WTC11 (cell line): ENCODE data around the gene OTOS. TPM values are rescaled to one million over a fixed set of nuclear protein-coding genes. Genes with fewer than 3 reads are reported as not detected.

Experiments
- ATAC-seq: fragments of 200-7000 bp; cut with Tn5 transposase; 2 replicates; pipeline ENCODE4 v1.10.0; 2021; ENCODE audit warnings: mild to moderate bottlenecking, moderate library complexity
- CTCF ChIA-PET: fragments of 300-600 bp; sonication (Branson Sonifier 250); formaldehyde crosslinking; loops from one replicate; lab custom pipeline; 2021; ENCODE audit warnings: antibody characterized with exemption; lab: Charles Lee
- POLR2A ChIA-PET: fragments of 350-600 bp; sonication (Branson Sonifier 250); formaldehyde crosslinking; loops from one replicate; lab custom pipeline; 2021; ENCODE audit warnings: antibody characterized with exemption; lab: Charles Lee
- DNase-seq: peaks from one replicate; pipeline ENCODE4 v3.0.0; 2021; ENCODE audit warnings: low spot score
- H3K27ac Mint-ChIP-seq: 2 replicates; pipeline ENCODE4 v1.8.0; 2021; ENCODE audit warnings: mixed read lengths
- H3K27me3 Mint-ChIP-seq: 2 replicates; pipeline ENCODE4 v1.8.0; 2021; ENCODE audit warnings: low read depth, mild to moderate bottlenecking, moderate library complexity, mixed read lengths
- H3K36me3 Mint-ChIP-seq: 2 replicates; pipeline ENCODE4 v1.8.0; 2021; ENCODE audit warnings: mixed read lengths
- H3K4me1 Mint-ChIP-seq: 2 replicates; pipeline ENCODE4 v1.8.0; 2022; ENCODE audit warnings: mixed read lengths
- H3K4me3 Mint-ChIP-seq: 2 replicates; pipeline ENCODE4 v1.8.0; 2021; ENCODE audit warnings: mild to moderate bottlenecking, moderate library complexity, mixed read lengths
- H3K9me3 Mint-ChIP-seq: 2 replicates; pipeline ENCODE4 v1.8.0; 2021; ENCODE audit warnings: mixed read lengths
- ETV6 ChIP-seq: sonication (generic); formaldehyde crosslinking; IDR thresholded peaks from 2 replicates; pipeline ENCODE4 v1.8.1; 2022; ENCODE audit warnings: mild to moderate bottlenecking, missing genetic modification reagents
- HMGA2 ChIP-seq: fragments of 250-450 bp; sonication (Bioruptor Pico); IDR thresholded peaks from 2 replicates; pipeline ENCODE4 v1.4.0; 2021; ENCODE audit warnings: mild to moderate bottlenecking, moderate library complexity
- MXD4 ChIP-seq: fragments of 250-450 bp; sonication (Bioruptor Pico); IDR thresholded peaks from 2 replicates; pipeline ENCODE4 v1.8.0; 2021; ENCODE audit warnings: mild to moderate bottlenecking, moderate library complexity, borderline replicate concordance
- ZNF232 ChIP-seq: sonication (generic); formaldehyde crosslinking; IDR thresholded peaks from 2 replicates; pipeline ENCODE4 v1.8.0; 2022; ENCODE audit warnings: mild to moderate bottlenecking, missing genetic modification reagents
- ZNF317 ChIP-seq: sonication (generic); formaldehyde crosslinking; IDR thresholded peaks from 2 replicates; pipeline ENCODE4 v1.8.1; 2023; ENCODE audit warnings: low read depth, mild to moderate bottlenecking, moderate library complexity, missing genetic modification reagents, borderline replicate concordance
- ZNF396 ChIP-seq: fragments of 250-450 bp; sonication (Bioruptor Pico); IDR thresholded peaks from 2 replicates; pipeline ENCODE4 v1.8.0; 2021; ENCODE audit warnings: mild to moderate bottlenecking, moderate library complexity, borderline replicate concordance
- total RNA-seq: library from RNA; stranded (reverse); gene quantifications from 3 replicates; pipeline ENCODE4 v1.2.3, GENCODE V29; 2021
- TF ChIP-seq, protein P1 (sequence below): fragments of 250-450 bp; sonication (Bioruptor Pico); IDR thresholded peaks from 2 replicates; pipeline ENCODE4 v1.9.0; 2021; ENCODE audit warnings: mild to moderate bottlenecking
- TF ChIP-seq, protein P2 (sequence below): sonication (generic); formaldehyde crosslinking; IDR thresholded peaks from 2 replicates; pipeline ENCODE4 v1.8.1; 2022; ENCODE audit warnings: mild to moderate bottlenecking, missing genetic modification reagents, moderate library complexity, borderline replicate concordance
- TF ChIP-seq, protein P3 (sequence below): sonication (generic); formaldehyde crosslinking; IDR thresholded peaks from 2 replicates; pipeline ENCODE4 v1.8.1; 2022; ENCODE audit warnings: low read depth, mild to moderate bottlenecking, moderate library complexity, missing genetic modification reagents, borderline replicate concordance
- TF ChIP-seq, protein P4 (sequence below): fragments of 250-450 bp; sonication (Bioruptor Pico); IDR thresholded peaks from 2 replicates; pipeline ENCODE4 v1.8.0; 2021; ENCODE audit warnings: mild to moderate bottlenecking
- TF ChIP-seq, protein P5 (sequence below): sonication (generic); formaldehyde crosslinking; IDR thresholded peaks from 2 replicates; pipeline ENCODE4 v1.8.1; 2023; ENCODE audit warnings: mild to moderate bottlenecking, missing genetic modification reagents
- TF ChIP-seq, protein P6 (sequence below): sonication (generic); formaldehyde crosslinking; conservative IDR thresholded peaks from 2 replicates; pipeline ENCODE4 v1.8.1; 2022; ENCODE audit warnings: mild to moderate bottlenecking, missing genetic modification reagents
- TF ChIP-seq, protein P7 (sequence below): fragments of 250-450 bp; sonication (Bioruptor Pico); IDR thresholded peaks from 2 replicates; pipeline ENCODE4 v1.9.0; 2021; ENCODE audit warnings: mild to moderate bottlenecking, borderline replicate concordance
- TF ChIP-seq, protein P8 (sequence below): sonication (generic); formaldehyde crosslinking; IDR thresholded peaks from 2 replicates; pipeline ENCODE4 v1.8.0; 2023; ENCODE audit warnings: missing genetic modification reagents, mild to moderate bottlenecking, borderline replicate concordance

Gene OTOS
- total RNA-seq, 1 experiment from 2014 or later = not detected

DNA sequence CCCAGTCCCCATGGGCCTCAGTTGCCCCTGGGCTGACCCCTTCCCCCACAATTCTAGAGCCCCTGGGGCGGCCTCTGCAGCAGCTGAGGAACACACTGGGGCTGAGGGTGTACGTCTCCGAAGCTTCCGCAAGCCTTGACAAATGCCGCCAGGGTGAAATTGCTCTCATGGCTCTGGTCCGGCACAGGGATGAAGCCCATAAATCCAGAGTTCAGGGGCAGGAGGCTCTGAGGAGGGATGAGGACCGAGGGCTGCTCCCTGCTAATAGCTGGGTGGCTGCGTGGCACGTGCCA is 27.1 kb upstream of the OTOS start:
- Mint-ChIP-seq H3K27me3 (0 out of 2 replicates have a peak, but pooled peaks cover 4% of the 10 kb centered on the region), H3K36me3 (peaks cover 2% of the 10 kb centered on the region; the same call in 1 of the 2 replicates), H3K4me3 (no peak overlapping the region), H3K9me3 (peaks cover 22% of the 10 kb centered on the region), H3K27ac (no peak overlapping the region), H3K4me1 (no peaks in the 10 kb centered on the region)
- DNase-seq = no peak
- ATAC-seq = no peak
- ChIA-PET POLR2A (no interaction called here), CTCF (interaction anchor here (1.5 kb wide), 1 partner anchor 17 kb away, joined by 3 read pairs; no protein-coding TSS in a partner anchor)
- no peak for TF ChIP-seq ETV6 (CRISPR knock-in tag)
- TF ChIP-seq MXD4 (CRISPR knock-in tag) = no peak
- TF ChIP-seq, protein P1, sequence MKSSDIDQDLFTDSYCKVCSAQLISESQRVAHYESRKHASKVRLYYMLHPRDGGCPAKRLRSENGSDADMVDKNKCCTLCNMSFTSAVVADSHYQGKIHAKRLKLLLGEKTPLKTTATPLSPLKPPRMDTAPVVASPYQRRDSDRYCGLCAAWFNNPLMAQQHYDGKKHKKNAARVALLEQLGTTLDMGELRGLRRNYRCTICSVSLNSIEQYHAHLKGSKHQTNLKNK (CRISPR knock-in tag) = no peak
- TF ChIP-seq, protein P2, sequence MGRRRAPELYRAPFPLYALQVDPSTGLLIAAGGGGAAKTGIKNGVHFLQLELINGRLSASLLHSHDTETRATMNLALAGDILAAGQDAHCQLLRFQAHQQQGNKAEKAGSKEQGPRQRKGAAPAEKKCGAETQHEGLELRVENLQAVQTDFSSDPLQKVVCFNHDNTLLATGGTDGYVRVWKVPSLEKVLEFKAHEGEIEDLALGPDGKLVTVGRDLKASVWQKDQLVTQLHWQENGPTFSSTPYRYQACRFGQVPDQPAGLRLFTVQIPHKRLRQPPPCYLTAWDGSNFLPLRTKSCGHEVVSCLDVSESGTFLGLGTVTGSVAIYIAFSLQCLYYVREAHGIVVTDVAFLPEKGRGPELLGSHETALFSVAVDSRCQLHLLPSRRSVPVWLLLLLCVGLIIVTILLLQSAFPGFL = no peak
- TF ChIP-seq ZNF232 (CRISPR knock-in tag) = no peak
- TF ChIP-seq, protein P3, sequence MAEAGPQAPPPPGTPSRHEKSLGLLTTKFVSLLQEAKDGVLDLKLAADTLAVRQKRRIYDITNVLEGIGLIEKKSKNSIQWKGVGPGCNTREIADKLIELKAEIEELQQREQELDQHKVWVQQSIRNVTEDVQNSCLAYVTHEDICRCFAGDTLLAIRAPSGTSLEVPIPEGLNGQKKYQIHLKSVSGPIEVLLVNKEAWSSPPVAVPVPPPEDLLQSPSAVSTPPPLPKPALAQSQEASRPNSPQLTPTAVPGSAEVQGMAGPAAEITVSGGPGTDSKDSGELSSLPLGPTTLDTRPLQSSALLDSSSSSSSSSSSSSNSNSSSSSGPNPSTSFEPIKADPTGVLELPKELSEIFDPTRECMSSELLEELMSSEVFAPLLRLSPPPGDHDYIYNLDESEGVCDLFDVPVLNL (CRISPR knock-in tag) = no peak
- TF ChIP-seq HMGA2 (CRISPR knock-in tag) = no peak
- no peak for TF ChIP-seq ZNF317 (CRISPR knock-in tag)
- TF ChIP-seq ZNF396 (CRISPR knock-in tag) = no peak
- TF ChIP-seq, protein P4, sequence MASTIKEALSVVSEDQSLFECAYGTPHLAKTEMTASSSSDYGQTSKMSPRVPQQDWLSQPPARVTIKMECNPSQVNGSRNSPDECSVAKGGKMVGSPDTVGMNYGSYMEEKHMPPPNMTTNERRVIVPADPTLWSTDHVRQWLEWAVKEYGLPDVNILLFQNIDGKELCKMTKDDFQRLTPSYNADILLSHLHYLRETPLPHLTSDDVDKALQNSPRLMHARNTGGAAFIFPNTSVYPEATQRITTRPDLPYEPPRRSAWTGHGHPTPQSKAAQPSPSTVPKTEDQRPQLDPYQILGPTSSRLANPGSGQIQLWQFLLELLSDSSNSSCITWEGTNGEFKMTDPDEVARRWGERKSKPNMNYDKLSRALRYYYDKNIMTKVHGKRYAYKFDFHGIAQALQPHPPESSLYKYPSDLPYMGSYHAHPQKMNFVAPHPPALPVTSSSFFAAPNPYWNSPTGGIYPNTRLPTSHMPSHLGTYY (CRISPR knock-in tag) = no peak
- TF ChIP-seq, protein P5, sequence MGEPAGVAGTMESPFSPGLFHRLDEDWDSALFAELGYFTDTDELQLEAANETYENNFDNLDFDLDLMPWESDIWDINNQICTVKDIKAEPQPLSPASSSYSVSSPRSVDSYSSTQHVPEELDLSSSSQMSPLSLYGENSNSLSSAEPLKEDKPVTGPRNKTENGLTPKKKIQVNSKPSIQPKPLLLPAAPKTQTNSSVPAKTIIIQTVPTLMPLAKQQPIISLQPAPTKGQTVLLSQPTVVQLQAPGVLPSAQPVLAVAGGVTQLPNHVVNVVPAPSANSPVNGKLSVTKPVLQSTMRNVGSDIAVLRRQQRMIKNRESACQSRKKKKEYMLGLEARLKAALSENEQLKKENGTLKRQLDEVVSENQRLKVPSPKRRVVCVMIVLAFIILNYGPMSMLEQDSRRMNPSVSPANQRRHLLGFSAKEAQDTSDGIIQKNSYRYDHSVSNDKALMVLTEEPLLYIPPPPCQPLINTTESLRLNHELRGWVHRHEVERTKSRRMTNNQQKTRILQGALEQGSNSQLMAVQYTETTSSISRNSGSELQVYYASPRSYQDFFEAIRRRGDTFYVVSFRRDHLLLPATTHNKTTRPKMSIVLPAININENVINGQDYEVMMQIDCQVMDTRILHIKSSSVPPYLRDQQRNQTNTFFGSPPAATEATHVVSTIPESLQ (CRISPR knock-in tag) = no peak
- TF ChIP-seq, protein P6, sequence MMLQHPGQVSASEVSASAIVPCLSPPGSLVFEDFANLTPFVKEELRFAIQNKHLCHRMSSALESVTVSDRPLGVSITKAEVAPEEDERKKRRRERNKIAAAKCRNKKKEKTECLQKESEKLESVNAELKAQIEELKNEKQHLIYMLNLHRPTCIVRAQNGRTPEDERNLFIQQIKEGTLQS (CRISPR knock-in tag) = no peak
- TF ChIP-seq, protein P7, sequence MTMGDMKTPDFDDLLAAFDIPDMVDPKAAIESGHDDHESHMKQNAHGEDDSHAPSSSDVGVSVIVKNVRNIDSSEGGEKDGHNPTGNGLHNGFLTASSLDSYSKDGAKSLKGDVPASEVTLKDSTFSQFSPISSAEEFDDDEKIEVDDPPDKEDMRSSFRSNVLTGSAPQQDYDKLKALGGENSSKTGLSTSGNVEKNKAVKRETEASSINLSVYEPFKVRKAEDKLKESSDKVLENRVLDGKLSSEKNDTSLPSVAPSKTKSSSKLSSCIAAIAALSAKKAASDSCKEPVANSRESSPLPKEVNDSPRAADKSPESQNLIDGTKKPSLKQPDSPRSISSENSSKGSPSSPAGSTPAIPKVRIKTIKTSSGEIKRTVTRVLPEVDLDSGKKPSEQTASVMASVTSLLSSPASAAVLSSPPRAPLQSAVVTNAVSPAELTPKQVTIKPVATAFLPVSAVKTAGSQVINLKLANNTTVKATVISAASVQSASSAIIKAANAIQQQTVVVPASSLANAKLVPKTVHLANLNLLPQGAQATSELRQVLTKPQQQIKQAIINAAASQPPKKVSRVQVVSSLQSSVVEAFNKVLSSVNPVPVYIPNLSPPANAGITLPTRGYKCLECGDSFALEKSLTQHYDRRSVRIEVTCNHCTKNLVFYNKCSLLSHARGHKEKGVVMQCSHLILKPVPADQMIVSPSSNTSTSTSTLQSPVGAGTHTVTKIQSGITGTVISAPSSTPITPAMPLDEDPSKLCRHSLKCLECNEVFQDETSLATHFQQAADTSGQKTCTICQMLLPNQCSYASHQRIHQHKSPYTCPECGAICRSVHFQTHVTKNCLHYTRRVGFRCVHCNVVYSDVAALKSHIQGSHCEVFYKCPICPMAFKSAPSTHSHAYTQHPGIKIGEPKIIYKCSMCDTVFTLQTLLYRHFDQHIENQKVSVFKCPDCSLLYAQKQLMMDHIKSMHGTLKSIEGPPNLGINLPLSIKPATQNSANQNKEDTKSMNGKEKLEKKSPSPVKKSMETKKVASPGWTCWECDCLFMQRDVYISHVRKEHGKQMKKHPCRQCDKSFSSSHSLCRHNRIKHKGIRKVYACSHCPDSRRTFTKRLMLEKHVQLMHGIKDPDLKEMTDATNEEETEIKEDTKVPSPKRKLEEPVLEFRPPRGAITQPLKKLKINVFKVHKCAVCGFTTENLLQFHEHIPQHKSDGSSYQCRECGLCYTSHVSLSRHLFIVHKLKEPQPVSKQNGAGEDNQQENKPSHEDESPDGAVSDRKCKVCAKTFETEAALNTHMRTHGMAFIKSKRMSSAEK (CRISPR knock-in tag) = no peak
- TF ChIP-seq, protein P8, sequence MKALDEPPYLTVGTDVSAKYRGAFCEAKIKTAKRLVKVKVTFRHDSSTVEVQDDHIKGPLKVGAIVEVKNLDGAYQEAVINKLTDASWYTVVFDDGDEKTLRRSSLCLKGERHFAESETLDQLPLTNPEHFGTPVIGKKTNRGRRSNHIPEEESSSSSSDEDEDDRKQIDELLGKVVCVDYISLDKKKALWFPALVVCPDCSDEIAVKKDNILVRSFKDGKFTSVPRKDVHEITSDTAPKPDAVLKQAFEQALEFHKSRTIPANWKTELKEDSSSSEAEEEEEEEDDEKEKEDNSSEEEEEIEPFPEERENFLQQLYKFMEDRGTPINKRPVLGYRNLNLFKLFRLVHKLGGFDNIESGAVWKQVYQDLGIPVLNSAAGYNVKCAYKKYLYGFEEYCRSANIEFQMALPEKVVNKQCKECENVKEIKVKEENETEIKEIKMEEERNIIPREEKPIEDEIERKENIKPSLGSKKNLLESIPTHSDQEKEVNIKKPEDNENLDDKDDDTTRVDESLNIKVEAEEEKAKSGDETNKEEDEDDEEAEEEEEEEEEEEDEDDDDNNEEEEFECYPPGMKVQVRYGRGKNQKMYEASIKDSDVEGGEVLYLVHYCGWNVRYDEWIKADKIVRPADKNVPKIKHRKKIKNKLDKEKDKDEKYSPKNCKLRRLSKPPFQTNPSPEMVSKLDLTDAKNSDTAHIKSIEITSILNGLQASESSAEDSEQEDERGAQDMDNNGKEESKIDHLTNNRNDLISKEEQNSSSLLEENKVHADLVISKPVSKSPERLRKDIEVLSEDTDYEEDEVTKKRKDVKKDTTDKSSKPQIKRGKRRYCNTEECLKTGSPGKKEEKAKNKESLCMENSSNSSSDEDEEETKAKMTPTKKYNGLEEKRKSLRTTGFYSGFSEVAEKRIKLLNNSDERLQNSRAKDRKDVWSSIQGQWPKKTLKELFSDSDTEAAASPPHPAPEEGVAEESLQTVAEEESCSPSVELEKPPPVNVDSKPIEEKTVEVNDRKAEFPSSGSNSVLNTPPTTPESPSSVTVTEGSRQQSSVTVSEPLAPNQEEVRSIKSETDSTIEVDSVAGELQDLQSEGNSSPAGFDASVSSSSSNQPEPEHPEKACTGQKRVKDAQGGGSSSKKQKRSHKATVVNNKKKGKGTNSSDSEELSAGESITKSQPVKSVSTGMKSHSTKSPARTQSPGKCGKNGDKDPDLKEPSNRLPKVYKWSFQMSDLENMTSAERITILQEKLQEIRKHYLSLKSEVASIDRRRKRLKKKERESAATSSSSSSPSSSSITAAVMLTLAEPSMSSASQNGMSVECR (CRISPR knock-in tag) = no peak
